ENCODE results near the gene GBF1. TPM values are rescaled to one million over a fixed set of nuclear protein-coding genes. Genes with fewer than 3 reads are reported as not detected.
A peak's percentile ranks its signal among the peaks of the same experiment; 100 is the strongest.

The GBF1 gene
- total RNA-seq, 2 donors from 2014 or later, result 42.8 to 44.6 TPM

DNA sequence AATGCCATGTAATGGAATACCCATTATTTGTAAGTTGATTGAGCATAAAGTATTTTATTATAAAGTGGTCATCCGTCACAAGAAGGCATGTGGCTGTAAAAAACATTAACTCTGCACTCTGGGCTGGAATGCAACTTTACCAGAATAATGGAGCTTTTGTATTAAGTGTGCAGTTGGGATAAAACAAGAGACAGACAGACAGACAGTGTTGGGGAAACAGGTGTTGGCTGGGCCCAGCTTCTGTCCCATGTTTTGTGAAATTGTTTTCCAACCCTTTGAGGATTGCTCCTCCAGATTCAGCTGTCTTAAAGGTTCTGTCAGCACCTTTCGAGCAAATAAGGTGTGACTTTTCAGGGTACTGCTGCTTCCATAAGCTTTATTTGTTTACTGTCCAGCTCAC lies 82.3 kb downstream of the GBF1 start:
- DNase-seq, result no peak
- Mint-ChIP-seq H3K27ac (no peak overlapping the region), H3K4me3 (no peak overlapping the region), H3K4me1 (peaks cover 4% of the 10 kb centered on the region), H3K27me3 (no peaks in the 10 kb centered on the region), H3K36me3 (ENCODE audit: low read depth) (no peaks in the 10 kb centered on the region)
- no peaks in the 10 kb centered on the region for H3K9me3 ChIP-seq (ENCODE audit: control insufficient read depth, low read length, poor library complexity, severe bottlenecking)
- no peak for ATAC-seq

DNA sequence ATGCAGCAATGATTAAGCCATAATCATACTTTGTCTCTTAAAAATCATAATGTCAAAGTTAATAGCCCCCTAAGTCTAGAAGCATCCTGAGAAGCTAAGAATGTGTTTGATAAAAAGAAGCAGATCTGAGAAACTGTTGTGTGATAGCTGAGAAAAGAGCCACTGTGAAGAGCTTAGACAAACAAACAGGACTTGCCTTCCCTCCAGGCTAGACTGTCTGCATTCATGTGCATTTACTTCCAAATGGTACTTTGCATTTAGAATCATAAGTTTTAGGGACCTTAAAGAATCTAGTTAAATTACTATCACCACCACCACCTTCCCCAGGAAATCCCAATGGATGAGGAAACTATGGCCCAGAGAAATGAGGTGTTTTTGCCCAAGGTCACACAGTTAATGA lies 87.4 kb downstream of the GBF1 start:
- Mint-ChIP-seq H3K36me3 (ENCODE audit: low read depth) (no peaks in the 10 kb centered on the region), H3K4me1 (peaks cover 2% of the 10 kb centered on the region), H3K4me3 (no peak overlapping the region), H3K27me3 (no peaks in the 10 kb centered on the region), H3K27ac (peak overlapping the region; percentile 9)
- ATAC-seq (no peak), DNase-seq (no peak)
- H3K9me3 ChIP-seq (ENCODE audit: control insufficient read depth, low read length, poor library complexity, severe bottlenecking), result no peaks in the 10 kb centered on the region

DNA sequence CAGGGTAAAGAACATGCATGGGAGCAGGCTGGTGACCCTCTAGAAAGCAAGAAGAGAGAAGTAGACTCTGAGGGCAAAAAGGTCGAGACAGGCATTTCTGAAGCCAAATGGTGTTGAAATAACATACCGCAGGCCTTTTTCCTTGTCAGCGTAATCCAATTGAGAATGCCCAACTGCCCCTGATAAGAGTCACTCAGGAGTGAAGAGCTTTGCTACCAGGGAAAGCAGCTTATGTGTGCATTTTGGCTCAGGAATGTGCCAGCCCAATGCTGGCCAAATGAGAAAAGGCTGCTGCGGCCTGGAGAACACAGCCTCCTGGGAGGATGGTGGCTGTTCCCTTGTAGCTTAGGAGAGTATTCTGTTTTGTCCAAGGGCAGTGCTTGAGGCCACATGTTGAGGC lies 88.8 kb downstream of the GBF1 start:
- Mint-ChIP-seq H3K36me3 (ENCODE audit: low read depth) (no peaks in the 10 kb centered on the region), H3K27ac (peak overlapping the region; percentile 79), H3K4me3 (no peak overlapping the region), H3K27me3 (no peaks in the 10 kb centered on the region), H3K4me1 (peaks cover 2% of the 10 kb centered on the region)
- ATAC-seq (no peak), DNase-seq (no peak)
- no peaks in the 10 kb centered on the region for H3K9me3 ChIP-seq (ENCODE audit: control insufficient read depth, low read length, poor library complexity, severe bottlenecking)

DNA sequence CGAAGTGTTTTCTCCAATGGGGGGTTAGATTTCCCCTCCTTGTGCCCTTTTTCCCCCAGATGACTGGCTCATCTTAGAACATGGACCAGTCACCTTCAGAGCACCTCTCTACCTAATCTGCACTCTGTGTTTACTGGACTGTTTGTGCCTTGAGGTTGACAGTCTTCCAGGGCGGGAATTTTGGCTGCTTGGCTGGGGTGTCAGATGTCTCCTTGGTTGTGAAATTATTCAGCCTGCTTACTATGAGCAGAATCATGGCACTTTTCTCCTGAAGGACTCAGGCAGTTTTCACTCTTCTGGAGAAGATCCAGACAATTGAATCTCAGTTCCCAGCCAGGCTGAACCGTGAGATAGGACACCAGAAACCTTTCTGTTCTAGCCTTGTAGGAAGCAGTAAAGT lies 89.9 kb downstream of the GBF1 start:
- Mint-ChIP-seq H3K27ac (no peak overlapping the region), H3K4me1 (peaks cover 2% of the 10 kb centered on the region), H3K4me3 (no peak overlapping the region), H3K36me3 (ENCODE audit: low read depth) (no peaks in the 10 kb centered on the region), H3K27me3 (no peaks in the 10 kb centered on the region)
- no peak for ATAC-seq
- DNase-seq, result no peak
- H3K9me3 ChIP-seq (ENCODE audit: control insufficient read depth, low read length, poor library complexity, severe bottlenecking), result no peaks in the 10 kb centered on the region

DNA sequence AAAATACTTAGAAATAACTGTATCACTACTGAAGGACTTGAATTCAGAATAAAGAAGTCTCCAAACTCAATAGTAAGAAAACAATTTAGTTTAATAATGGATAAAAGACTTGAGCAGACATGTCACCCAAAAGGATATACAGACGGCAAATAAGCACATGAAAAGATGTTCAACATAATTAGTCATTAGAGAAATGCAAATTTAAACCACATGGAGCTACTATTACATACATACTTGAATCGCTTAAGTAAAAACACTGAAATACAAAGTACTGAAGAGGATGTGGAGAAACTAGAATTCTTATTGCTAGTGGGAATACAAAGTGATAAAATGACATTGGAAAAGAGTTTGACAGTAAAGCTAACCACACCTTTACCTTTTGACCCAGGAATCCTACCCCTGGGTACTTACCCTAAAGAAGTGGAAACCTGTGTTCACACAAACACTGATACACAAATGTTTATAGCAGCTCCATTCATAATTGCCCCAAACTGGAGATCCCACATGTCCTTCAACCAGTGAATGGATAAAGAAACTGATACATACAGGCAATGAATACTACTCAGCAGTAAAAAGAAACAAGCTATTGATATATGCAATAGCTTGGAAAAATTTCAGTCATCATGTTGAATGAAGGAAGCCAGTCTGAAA lies 95.8 kb downstream of the GBF1 start:
- H3K4me3 Mint-ChIP-seq, result no peak overlapping the region
- ATAC-seq, result no peak
- no peak overlapping the region for H3K27ac Mint-ChIP-seq
- no peak for DNase-seq
- no peaks in the 10 kb centered on the region for H3K9me3 ChIP-seq (ENCODE audit: control insufficient read depth, low read length, poor library complexity, severe bottlenecking)
- H3K27me3 Mint-ChIP-seq, result no peaks in the 10 kb centered on the region
- H3K4me1 Mint-ChIP-seq, result no peaks in the 10 kb centered on the region
- no peaks in the 10 kb centered on the region for H3K36me3 Mint-ChIP-seq (ENCODE audit: low read depth)

DNA sequence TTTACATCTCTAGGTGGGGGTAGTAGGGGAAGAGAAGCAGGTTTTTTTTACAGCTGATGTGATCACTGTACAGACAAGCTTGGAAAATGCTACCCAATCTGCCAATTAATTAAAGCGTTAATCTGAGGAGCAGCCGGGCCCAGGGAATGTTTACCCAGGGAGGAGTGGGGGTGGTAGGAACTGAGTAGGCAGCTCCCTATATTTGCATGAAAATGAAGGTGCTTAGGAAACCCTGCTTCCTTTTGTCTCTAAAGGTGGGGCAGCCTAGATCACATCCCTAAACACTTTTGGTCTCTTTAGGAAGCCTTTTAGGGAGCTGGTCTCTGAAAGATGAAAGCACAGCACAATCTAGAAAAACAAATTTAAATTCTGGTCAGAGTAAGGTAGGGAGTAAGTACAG lies 97.1 kb downstream of the GBF1 start:
- H3K27ac Mint-ChIP-seq, result peak overlapping the region; percentile 34
- no peaks in the 10 kb centered on the region for H3K4me1 Mint-ChIP-seq
- no peak overlapping the region for H3K4me3 Mint-ChIP-seq
- DNase-seq (no peak), ATAC-seq (no peak)
- H3K36me3 Mint-ChIP-seq (ENCODE audit: low read depth), result no peaks in the 10 kb centered on the region
- H3K9me3 ChIP-seq (ENCODE audit: control insufficient read depth, low read length, poor library complexity, severe bottlenecking), result no peaks in the 10 kb centered on the region
- H3K27me3 Mint-ChIP-seq, result no peaks in the 10 kb centered on the region

DNA sequence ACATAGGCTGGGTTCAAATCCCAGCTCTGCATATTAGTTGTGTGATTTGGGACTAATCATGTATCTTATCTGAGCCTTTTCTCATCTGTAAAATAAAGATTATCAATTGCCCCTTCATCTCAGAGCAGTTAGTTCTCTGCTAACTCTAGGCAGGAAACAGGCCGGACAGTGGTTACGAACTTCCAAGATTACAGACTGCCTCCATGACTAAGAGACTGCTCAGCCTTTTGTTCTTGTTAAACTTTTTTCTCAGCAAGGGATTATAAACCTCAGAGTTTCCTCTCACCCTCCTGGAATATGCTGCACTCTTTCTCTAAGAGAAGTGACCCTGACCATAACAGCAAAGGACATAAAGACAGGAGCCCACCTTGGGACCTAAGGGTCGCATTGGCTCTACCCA lies 97.6 kb downstream of the GBF1 start:
- no peaks in the 10 kb centered on the region for H3K27me3 Mint-ChIP-seq
- ATAC-seq (no peak), DNase-seq (no peak)
- no peak overlapping the region for H3K27ac Mint-ChIP-seq
- no peaks in the 10 kb centered on the region for H3K4me1 Mint-ChIP-seq
- H3K4me3 Mint-ChIP-seq, result no peak overlapping the region
- no peaks in the 10 kb centered on the region for H3K36me3 Mint-ChIP-seq (ENCODE audit: low read depth)
- no peaks in the 10 kb centered on the region for H3K9me3 ChIP-seq (ENCODE audit: control insufficient read depth, low read length, poor library complexity, severe bottlenecking)

DNA sequence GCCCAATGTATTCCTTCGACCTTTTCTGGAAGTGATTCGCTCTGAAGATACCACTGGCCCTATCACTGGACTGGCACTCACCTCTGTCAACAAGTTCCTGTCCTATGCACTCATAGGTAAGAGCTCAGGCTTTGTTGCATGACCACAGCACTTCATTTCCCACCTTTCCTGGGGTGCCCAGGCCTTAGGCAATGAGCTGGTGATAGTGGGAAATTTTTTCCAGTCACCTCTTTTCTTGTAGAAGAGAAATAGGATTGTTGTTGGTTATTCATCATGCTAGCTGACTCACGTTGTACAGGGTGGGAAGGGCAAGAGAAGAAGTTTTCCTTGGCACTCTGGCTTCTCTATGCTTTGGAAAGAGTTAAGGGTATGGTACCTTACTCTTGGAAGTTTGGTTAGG lies 98.7 kb downstream of the GBF1 start:
- ATAC-seq (no peak), DNase-seq (no peak)
- Mint-ChIP-seq H3K36me3 (ENCODE audit: low read depth) (no peaks in the 10 kb centered on the region), H3K4me3 (no peak overlapping the region), H3K4me1 (peaks cover 2% of the 10 kb centered on the region), H3K27ac (no peak overlapping the region), H3K27me3 (no peaks in the 10 kb centered on the region)
- no peaks in the 10 kb centered on the region for H3K9me3 ChIP-seq (ENCODE audit: control insufficient read depth, low read length, poor library complexity, severe bottlenecking)

DNA sequence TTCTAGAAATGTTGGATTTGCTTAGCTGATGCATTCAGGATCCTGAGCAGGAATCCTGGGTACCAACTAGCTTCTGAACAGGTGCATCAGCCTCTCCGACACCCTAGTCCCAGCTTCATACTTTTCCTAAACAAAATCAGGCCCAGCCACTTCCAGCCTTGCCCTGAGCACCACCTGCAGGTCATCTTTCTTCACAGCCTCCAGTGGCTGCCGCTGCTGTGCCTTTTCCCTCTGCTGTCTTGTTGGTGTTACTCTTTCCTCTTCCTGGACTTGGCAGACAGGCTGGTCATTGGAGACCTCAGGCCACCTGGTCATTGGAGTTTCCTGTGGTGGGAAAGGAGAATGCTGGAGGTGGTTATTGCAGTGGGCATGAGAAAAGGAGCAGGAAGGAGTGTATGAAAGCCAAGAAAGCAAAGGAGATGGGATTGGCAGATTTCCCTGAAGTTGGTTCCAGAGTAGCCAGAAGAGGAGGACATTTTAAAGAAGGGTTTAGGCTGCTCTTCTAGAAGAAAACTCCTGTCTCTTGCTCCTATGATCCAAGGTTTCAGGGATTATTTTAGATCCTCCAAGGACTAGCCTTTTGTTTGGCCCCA lies 102.0 kb downstream of the GBF1 start:
- Mint-ChIP-seq H3K4me1 (peaks cover 2% of the 10 kb centered on the region), H3K27ac (peak overlapping the region; percentile 8), H3K4me3 (no peak overlapping the region), H3K27me3 (no peaks in the 10 kb centered on the region), H3K36me3 (ENCODE audit: low read depth) (no peaks in the 10 kb centered on the region)
- ATAC-seq, result no peak
- no peak for DNase-seq
- no peaks in the 10 kb centered on the region for H3K9me3 ChIP-seq (ENCODE audit: control insufficient read depth, low read length, poor library complexity, severe bottlenecking)

DNA sequence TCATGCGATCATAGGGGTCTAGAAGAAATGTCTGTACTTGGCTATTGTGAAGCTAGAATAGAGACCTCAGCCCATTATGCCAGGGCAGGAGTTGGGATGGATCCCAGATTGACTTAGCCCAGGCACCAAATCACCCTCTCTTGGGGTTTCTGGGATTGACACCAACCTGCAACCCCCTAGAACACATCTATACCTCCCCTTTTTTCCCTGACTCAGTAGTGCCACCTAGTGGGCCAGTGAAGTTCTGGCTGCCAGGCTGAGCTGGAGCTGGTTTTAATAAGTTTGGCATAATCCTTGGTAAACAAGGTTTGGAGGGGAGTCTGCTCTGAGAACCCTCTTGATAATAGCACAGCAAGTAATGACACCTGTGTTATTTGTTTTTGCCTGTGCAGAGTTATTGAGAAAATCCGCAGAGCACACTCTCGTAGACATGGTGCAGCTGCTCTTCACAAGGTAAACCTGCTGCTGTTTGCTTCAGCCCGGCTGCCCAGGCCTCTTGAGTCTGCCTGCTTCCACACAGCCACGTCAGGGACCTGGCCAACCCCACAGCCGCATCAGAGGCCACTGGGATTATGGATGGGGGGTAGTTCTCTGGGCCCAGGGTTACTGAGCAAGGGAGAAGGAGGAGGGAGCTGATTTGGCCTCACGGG lies 106.9 kb downstream of the GBF1 start:
- no peaks in the 10 kb centered on the region for H3K27me3 Mint-ChIP-seq
- ATAC-seq (peak; percentile 74), DNase-seq (peak; percentile 37 to 69 (median 43))
- no peak overlapping the region for H3K4me3 Mint-ChIP-seq
- no peaks in the 10 kb centered on the region for H3K9me3 ChIP-seq (ENCODE audit: control insufficient read depth, low read length, poor library complexity, severe bottlenecking)
- peaks cover 3% of the 10 kb centered on the region for H3K36me3 Mint-ChIP-seq (ENCODE audit: low read depth)
- peaks cover 7% of the 10 kb centered on the region for H3K4me1 Mint-ChIP-seq
- H3K27ac Mint-ChIP-seq, result no peak overlapping the region

DNA sequence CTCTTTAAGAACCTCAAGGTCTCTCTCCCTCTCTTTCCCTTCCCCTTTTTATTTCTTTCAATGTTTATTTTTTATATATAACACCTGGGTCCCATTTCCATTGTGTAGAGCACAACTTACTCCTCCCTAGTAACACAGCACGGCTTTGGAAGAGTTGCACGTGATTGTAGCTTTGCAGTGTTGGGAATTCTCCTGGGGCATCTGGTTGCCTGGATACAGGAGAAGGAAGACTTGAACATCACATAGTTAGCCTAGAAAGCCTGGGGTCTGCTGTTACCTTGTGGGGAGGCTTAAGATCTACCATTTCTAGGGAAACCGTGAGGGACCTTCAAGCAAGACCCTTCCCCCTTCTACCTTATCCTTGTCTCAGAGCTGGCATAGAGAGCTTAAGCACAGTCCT lies 109.1 kb downstream of the GBF1 start:
- Mint-ChIP-seq H3K27ac (no peak overlapping the region), H3K4me3 (no peak overlapping the region), H3K27me3 (no peaks in the 10 kb centered on the region), H3K36me3 (ENCODE audit: low read depth) (peaks cover 3% of the 10 kb centered on the region), H3K4me1 (peaks cover 5% of the 10 kb centered on the region)
- H3K9me3 ChIP-seq (ENCODE audit: control insufficient read depth, low read length, poor library complexity, severe bottlenecking), result no peaks in the 10 kb centered on the region
- ATAC-seq (no peak), DNase-seq (no peak)

DNA sequence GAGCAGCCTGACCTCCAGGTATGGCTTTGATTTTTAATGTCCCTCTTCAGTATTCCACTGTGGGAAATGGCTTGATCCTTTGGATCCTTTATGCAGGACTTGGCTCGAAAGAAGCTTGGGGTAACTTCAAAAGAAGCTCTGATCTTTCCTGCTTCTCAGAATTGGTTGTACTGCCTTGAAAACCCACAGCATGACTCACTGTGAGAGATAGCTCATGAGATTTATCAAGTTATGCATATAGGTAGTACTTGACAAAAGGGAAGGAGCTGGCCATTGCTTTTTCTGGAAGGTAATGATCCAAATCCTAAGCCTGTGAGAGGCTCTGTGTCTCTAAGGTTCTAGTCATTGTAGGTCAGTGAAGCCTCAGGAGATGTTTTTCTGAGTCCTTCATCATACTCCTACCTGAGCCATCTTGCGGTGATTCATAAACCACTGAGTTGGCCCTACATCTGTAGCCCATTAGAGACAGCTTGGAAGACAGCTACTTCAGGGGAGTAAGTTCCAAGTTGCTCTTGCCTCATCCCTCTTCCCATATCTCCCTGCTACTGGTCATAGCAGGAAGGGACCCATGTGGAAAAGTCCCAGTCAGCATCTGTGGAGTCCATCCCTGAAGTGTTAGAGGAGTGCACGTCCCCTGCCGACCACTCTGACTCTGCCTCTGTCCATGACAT lies 113.5 kb downstream of the GBF1 start:
- DNase-seq (no peak), ATAC-seq (no peak)
- no peak overlapping the region for H3K4me3 Mint-ChIP-seq
- H3K36me3 Mint-ChIP-seq (ENCODE audit: low read depth), result peaks cover 8% of the 10 kb centered on the region
- H3K27ac Mint-ChIP-seq, result no peak overlapping the region
- no peaks in the 10 kb centered on the region for H3K9me3 ChIP-seq (ENCODE audit: control insufficient read depth, low read length, poor library complexity, severe bottlenecking)
- H3K27me3 Mint-ChIP-seq, result no peaks in the 10 kb centered on the region
- H3K4me1 Mint-ChIP-seq, result peaks cover 9% of the 10 kb centered on the region

DNA sequence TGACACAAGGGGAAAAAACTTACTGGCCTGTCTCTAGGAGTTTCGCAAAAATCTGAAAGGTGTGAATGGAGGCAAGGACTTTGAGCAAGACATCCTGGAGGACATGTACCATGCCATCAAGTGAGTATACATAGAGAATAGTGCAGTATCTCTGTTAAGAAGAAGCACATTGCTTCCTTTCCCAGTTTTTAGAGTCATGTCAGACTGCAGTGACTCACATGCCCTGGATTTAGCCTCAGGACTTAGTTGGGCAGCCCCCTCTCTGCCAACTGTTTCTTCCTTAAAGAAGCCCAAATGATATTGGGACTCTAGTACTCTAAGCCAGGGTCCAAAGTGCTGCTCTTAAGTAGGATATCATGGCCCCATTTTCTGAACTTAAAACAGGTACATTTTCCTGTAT lies 122.1 kb downstream of the GBF1 start:
- no peak for DNase-seq
- H3K9me3 ChIP-seq (ENCODE audit: control insufficient read depth, low read length, poor library complexity, severe bottlenecking), result no peaks in the 10 kb centered on the region
- Mint-ChIP-seq H3K27ac (peak overlapping the region; percentile 51), H3K4me3 (no peak overlapping the region), H3K27me3 (no peaks in the 10 kb centered on the region), H3K4me1 (no peaks in the 10 kb centered on the region), H3K36me3 (ENCODE audit: low read depth) (peaks cover 16% of the 10 kb centered on the region)
- no peak for ATAC-seq

Data from T-helper 17 cell (primary cell).